ENCODE measurements around the gene C1orf74.

The C1orf74 gene

DNA sequence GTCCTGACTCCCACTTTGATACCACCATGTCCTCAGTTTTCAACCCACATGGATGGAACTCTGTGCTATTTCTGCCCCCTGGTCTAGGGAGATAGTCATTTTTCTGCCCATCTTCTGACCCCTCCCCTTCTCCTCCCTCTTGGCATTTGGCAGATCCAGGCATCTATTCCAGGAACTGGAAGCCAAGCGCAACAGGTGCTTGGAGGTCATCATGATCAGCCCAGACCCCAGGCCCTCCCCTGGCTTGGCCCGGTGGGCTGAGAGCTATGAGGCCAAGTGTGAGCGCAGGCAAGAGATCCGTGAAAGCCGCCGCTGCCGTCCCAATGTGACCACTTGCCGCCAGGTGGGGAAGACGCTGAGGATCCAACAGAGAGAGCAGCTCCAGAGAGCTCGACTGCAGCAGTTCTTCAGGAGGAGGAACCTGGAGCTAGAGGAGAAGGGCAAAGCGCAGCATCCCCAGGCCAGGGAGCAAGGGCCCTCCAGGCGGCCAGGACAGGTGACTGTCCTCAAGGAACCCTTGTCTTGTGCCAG is 24.5 kb downstream of the C1orf74 start:
- TF ChIP-seq EZH2 (IDR thresholded peaks at IDR 0.05; ENCODE audit: borderline replicate concordance, low read length): no peak
- TF ChIP-seq, protein P1, sequence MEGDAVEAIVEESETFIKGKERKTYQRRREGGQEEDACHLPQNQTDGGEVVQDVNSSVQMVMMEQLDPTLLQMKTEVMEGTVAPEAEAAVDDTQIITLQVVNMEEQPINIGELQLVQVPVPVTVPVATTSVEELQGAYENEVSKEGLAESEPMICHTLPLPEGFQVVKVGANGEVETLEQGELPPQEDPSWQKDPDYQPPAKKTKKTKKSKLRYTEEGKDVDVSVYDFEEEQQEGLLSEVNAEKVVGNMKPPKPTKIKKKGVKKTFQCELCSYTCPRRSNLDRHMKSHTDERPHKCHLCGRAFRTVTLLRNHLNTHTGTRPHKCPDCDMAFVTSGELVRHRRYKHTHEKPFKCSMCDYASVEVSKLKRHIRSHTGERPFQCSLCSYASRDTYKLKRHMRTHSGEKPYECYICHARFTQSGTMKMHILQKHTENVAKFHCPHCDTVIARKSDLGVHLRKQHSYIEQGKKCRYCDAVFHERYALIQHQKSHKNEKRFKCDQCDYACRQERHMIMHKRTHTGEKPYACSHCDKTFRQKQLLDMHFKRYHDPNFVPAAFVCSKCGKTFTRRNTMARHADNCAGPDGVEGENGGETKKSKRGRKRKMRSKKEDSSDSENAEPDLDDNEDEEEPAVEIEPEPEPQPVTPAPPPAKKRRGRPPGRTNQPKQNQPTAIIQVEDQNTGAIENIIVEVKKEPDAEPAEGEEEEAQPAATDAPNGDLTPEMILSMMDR (IDR thresholded peaks at IDR 0.05; ENCODE audit: low read length): no peak
- H3K27ac ChIP-seq (ENCODE audit: low read depth, low read length, poor library complexity, severe bottlenecking): no peak overlapping the region
- no peaks in the 10 kb centered on the region for H4K20me1 ChIP-seq (ENCODE audit: insufficient read depth, low read length)
- H3K9me3 ChIP-seq (ENCODE audit: low read length): no peaks in the 10 kb centered on the region
- H3K36me3 ChIP-seq (ENCODE audit: insufficient read depth, low read length): no peaks in the 10 kb centered on the region
- H3K27me3 ChIP-seq (ENCODE audit: insufficient read depth, low read length): no peaks in the 10 kb centered on the region
- H3K9me2 ChIP-seq (ENCODE audit: low read depth, low read length): no peaks in the 10 kb centered on the region
- H3K4me2 ChIP-seq (ENCODE audit: low read length): no peak overlapping the region
- no peak overlapping the region for H3K4me3 ChIP-seq (ENCODE audit: low read depth, low read length, poor library complexity, severe bottlenecking)
- H2AFZ ChIP-seq (ENCODE audit: low read length): no peak overlapping the region
- no peak overlapping the region for H3K9ac ChIP-seq (ENCODE audit: low read length)
- no peaks in the 10 kb centered on the region for H3K79me2 ChIP-seq (ENCODE audit: insufficient read depth, low read length)
- H3K4me1 ChIP-seq (ENCODE audit: insufficient read depth, low read length, severe bottlenecking): peaks cover 22% of the 10 kb centered on the region
- H3F3A ChIP-seq (ENCODE audit: insufficient read depth, low read length): no peaks in the 10 kb centered on the region

DNA sequence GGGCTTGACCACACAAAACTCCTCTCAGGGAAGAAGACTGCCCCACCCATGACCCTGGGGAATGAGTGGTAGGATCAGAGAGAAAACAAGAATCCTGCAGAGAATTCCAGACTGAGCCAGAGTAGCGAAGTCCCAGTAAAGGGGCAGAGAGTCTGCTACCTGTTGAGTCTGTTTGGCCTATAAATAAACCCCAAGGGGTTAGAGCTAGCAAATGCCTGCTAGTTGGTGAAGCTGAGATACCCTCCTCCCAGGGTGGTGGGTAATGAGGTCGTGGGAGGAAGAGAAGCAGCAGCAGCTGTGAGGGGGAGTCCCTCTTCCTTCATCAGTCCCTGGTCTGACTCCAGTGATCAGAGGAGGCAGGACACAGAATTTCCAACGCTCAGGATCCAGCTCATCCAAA is 26.0 kb downstream of the C1orf74 start:
- H3K4me2 ChIP-seq (ENCODE audit: low read length): no peak overlapping the region

DNA sequence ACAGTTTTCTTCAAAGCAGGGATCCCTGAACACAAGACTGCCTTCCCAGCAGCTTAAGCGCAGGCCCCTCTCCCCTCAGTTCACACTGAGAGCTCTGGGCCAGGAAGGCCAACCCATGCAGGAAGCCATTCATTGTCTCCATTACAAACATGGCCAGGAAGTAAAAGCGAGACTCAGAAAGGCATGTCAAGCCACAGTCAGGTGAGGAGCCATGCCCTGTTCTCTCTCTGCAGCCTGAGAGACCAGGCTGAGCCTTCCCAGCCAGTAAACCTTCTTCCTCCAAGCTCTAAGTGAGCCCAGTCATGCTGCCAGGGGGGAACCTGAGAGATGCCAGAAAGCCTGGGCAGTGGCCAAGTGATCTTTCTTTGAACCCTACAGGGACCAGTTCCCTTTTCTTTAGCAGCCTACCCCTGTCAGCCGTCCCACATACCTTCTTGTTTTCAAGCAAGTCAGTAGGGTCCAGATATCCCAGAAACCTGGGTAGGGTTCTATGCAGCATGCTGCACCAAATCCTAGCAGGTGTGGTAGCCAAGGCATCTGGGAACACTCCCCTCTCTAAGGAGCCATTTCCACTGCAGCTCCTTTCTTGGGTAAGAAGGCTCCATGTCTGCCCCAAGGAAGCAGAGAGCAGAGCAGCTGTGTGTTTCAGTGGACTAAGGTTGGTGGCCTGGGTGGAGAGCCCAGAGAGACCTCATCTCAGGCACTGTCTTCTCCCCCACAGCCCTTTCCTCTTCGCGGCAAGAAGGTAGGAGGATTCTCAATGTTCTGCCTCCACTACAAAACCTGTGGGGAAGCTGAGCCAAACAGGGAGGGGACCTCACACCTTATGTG is 27.5 kb downstream of the C1orf74 start:
- Histone ChIP-seq H2AFZ (ENCODE audit: low read length) (0 out of 2 replicates have a peak overlapping the region, but pooled peaks have one; percentile 16), H3K27me3 (ENCODE audit: insufficient read depth, low read length) (no peaks in the 10 kb centered on the region), H3K4me1 (ENCODE audit: insufficient read depth, low read length, severe bottlenecking) (peaks cover 22% of the 10 kb centered on the region), H3K9me3 (ENCODE audit: low read length) (no peaks in the 10 kb centered on the region), H3K27ac (ENCODE audit: low read depth, low read length, poor library complexity, severe bottlenecking) (peak overlapping the region; percentile 36), H3K79me2 (ENCODE audit: insufficient read depth, low read length) (no peaks in the 10 kb centered on the region), H3K9me2 (ENCODE audit: low read depth, low read length) (no peaks in the 10 kb centered on the region), H3K9ac (ENCODE audit: low read length) (peak overlapping the region; percentile 40; the same call in 1 of the 2 replicates), H3K36me3 (ENCODE audit: insufficient read depth, low read length) (no peaks in the 10 kb centered on the region), H3K4me2 (ENCODE audit: low read length) (peak overlapping the region; percentile 49), H4K20me1 (ENCODE audit: insufficient read depth, low read length) (no peaks in the 10 kb centered on the region), H3F3A (ENCODE audit: insufficient read depth, low read length) (no peaks in the 10 kb centered on the region), H3K4me3 (ENCODE audit: low read depth, low read length, poor library complexity, severe bottlenecking) (peak overlapping the region; percentile 38)
- no peak for TF ChIP-seq EZH2 (IDR thresholded peaks at IDR 0.05; ENCODE audit: borderline replicate concordance, low read length)
- TF ChIP-seq, protein P1 (IDR thresholded peaks at IDR 0.05; ENCODE audit: low read length): no peak

More for the DNA sequence above, 26.0 kb downstream of the C1orf74 start:
- Histone ChIP-seq H3K4me3 (ENCODE audit: low read depth, low read length, poor library complexity, severe bottlenecking) (no peak overlapping the region), H3K4me1 (ENCODE audit: insufficient read depth, low read length, severe bottlenecking) (peaks cover 22% of the 10 kb centered on the region), H3K36me3 (ENCODE audit: insufficient read depth, low read length) (no peaks in the 10 kb centered on the region), H3K27ac (ENCODE audit: low read depth, low read length, poor library complexity, severe bottlenecking) (no peak overlapping the region), H3F3A (ENCODE audit: insufficient read depth, low read length) (no peaks in the 10 kb centered on the region), H3K9ac (ENCODE audit: low read length) (no peak overlapping the region), H4K20me1 (ENCODE audit: insufficient read depth, low read length) (no peaks in the 10 kb centered on the region), H2AFZ (ENCODE audit: low read length) (no peak overlapping the region), H3K27me3 (ENCODE audit: insufficient read depth, low read length) (no peaks in the 10 kb centered on the region), H3K79me2 (ENCODE audit: insufficient read depth, low read length) (no peaks in the 10 kb centered on the region), H3K9me3 (ENCODE audit: low read length) (no peaks in the 10 kb centered on the region), H3K9me2 (ENCODE audit: low read depth, low read length) (no peaks in the 10 kb centered on the region)
- no peak for TF ChIP-seq EZH2 (IDR thresholded peaks at IDR 0.05; ENCODE audit: borderline replicate concordance, low read length)
- TF ChIP-seq, protein P1 (IDR thresholded peaks at IDR 0.05; ENCODE audit: low read length): no peak

Data from OCI-LY1 (cell line).